SK-N-SH (cell line): ENCODE data around the gene PRR35. TPM values are rescaled to one million over a fixed set of nuclear protein-coding genes. Genes with fewer than 3 reads are reported as not detected.
A peak's percentile ranks its signal among the peaks of the same experiment; 100 is the strongest.

Experiments used
- CTCF ChIA-PET: fragments of 300-600, 350-600 bp; formaldehyde crosslinking; extraction: SDS; loops from one replicate; lab custom pipeline; 2021; lab: Yijun Ruan, JAX
- POLR2A ChIA-PET: fragments of 350-600 bp; sonication (Branson Sonifier 250); formaldehyde crosslinking; extraction: SDS; loops from one replicate; lab custom pipeline; 2020; ENCODE audit warnings: antibody characterized with exemption, inconsistent platforms; lab: Yijun Ruan, JAX
- DNase-seq: peaks from one replicate; pipeline ENCODE4 v3.0.0; 2012
- H2AFZ ChIP-seq: fragments of 200-600 bp; sonication (generic); 2 replicates; pipeline ENCODE4 v1.8.1; 2016; ENCODE audit warnings: antibody characterized with exemption, mild to moderate bottlenecking, low read depth
- H3F3A ChIP-seq: fragments of 200-600 bp; sonication (generic); replicated peaks from 2 replicates; pipeline ENCODE3; 2016; ENCODE audit warnings: antibody characterized with exemption, mild to moderate bottlenecking; ENCODE audit not compliant: insufficient read depth
- H3K27ac ChIP-seq, 2 experiments: fragments of 200-500 bp in 1 of 2; fragments of 200-600 bp in 1 of 2; sonication (Bioruptor generic) in 1 of 2; sonication (generic), shearing (Covaris generic) in 1 of 2; 2 replicates each; pipeline versions ENCODE4 v1.5.1 to v1.6.1; 2014 to 2016; ENCODE audit warnings: low read depth in 2 of 2, inconsistent platforms in 1 of 2, low read length in 1 of 2, mild to moderate bottlenecking in 1 of 2, mixed read lengths in 1 of 2
- H3K27me3 ChIP-seq: fragments of 200-600 bp; sonication (generic), shearing (Covaris generic); 2 replicates; pipeline ENCODE4 v1.6.1; 2016; ENCODE audit warnings: mixed run types; ENCODE audit not compliant: insufficient read depth
- H3K36me3 ChIP-seq, 2 experiments: fragments of 200-500 bp in 1 of 2; fragments of 200-600 bp in 1 of 2; sonication (Bioruptor generic) in 1 of 2; sonication (generic) in 1 of 2; replicated peaks in 1 of 2; 2 replicates each; pipeline versions ENCODE3 to v1.5.1; 2014 to 2016; ENCODE audit warnings: low read length in 1 of 2, mild to moderate bottlenecking in 1 of 2; ENCODE audit not compliant: insufficient read depth in 2 of 2, control insufficient read depth in 1 of 2
- H3K4me1 ChIP-seq, 2 experiments: fragments of 200-500 bp in 1 of 2; fragments of 200-600 bp in 1 of 2; sonication (Bioruptor generic) in 1 of 2; sonication (generic), shearing (Covaris generic) in 1 of 2; 2 replicates each; pipeline versions ENCODE4 v1.5.1 to v1.6.1; 2014 to 2016; ENCODE audit warnings: low read depth in 1 of 2, low read length in 1 of 2, mixed run types in 1 of 2; ENCODE audit not compliant: insufficient read depth in 2 of 2, control insufficient read depth in 1 of 2
- H3K4me2 ChIP-seq: fragments of 200-600 bp; sonication (generic), shearing (Covaris generic); 2 replicates; pipeline ENCODE4 v1.6.1; 2017; ENCODE audit warnings: mixed run types
- H3K4me3 ChIP-seq, 2 experiments: fragments of 200-500 bp in 1 of 2; fragments of 200-600 bp in 1 of 2; sonication (Bioruptor generic) in 1 of 2; sonication (generic), shearing (Covaris generic) in 1 of 2; 2 replicates each; pipeline versions ENCODE4 v1.5.1 to v1.8.1; 2014 to 2016; ENCODE audit warnings: low read depth in 2 of 2, inconsistent platforms in 1 of 2, low read length in 1 of 2, mild to moderate bottlenecking in 1 of 2, mixed read lengths in 1 of 2, moderate library complexity in 1 of 2
- H3K79me2 ChIP-seq: fragments of 200-600 bp; sonication (generic); 2 replicates; pipeline ENCODE4 v1.8.1; 2017; ENCODE audit warnings: mild to moderate bottlenecking; ENCODE audit not compliant: insufficient read depth
- H3K9ac ChIP-seq: fragments of 200-600 bp; sonication (generic); 2 replicates; pipeline ENCODE4 v1.6.1; 2017; ENCODE audit warnings: mixed run types
- H3K9me2 ChIP-seq: fragments of 200-600 bp; sonication (generic); 2 replicates; pipeline ENCODE4 v1.6.1; 2017; ENCODE audit warnings: mixed run types
- H3K9me3 ChIP-seq: fragments of 200-600 bp; sonication (generic); 2 replicates; pipeline ENCODE4 v1.6.1; 2017; ENCODE audit warnings: mixed run types, mild to moderate bottlenecking, moderate library complexity
- H4K20me1 ChIP-seq: fragments of 200-600 bp; sonication (generic); 2 replicates; pipeline ENCODE4 v1.6.1; 2017; ENCODE audit warnings: mild to moderate bottlenecking, mixed run types; ENCODE audit not compliant: insufficient read depth
- CHD2 ChIP-seq: fragments of 150-350 bp; IDR thresholded peaks from 2 replicates; pipeline ENCODE4 v1.6.1; 2018; ENCODE audit warnings: low read length; ENCODE audit not compliant: partially characterized antibody
- CTCF ChIP-seq: fragments of 200-600 bp; sonication (generic); IDR thresholded peaks from 2 replicates; pipeline ENCODE4 v1.6.1; 2017; ENCODE audit warnings: antibody characterized with exemption, mild to moderate bottlenecking, moderate library complexity
- EZH2phosphoT487 ChIP-seq: fragments of 200-600 bp; sonication (generic); IDR thresholded peaks from 2 replicates; pipeline ENCODE4 v1.6.1; 2017; ENCODE audit warnings: low read depth, mixed run types, mild to moderate bottlenecking, antibody characterized with exemption, moderate library complexity, borderline replicate concordance
- FOSL2 ChIP-seq: IDR thresholded peaks from 2 replicates; pipeline ENCODE4 v1.4.0; 2012; ENCODE audit warnings: low read depth, mild to moderate bottlenecking, moderate library complexity, borderline replicate concordance
- FOXM1 ChIP-seq: IDR thresholded peaks from 2 replicates; pipeline ENCODE4 v1.4.0; 2012; ENCODE audit warnings: low read depth, mild to moderate bottlenecking
- GATA2 ChIP-seq: sonication (generic); formaldehyde crosslinking; IDR thresholded peaks from 2 replicates; pipeline ENCODE4 v1.5.0; 2020; ENCODE audit warnings: mild to moderate bottlenecking, missing genetic modification reagents
- IRF3 ChIP-seq: fragments of 150-350 bp; IDR thresholded peaks from 2 replicates; pipeline ENCODE4 v1.6.1; 2016; ENCODE audit warnings: mild to moderate bottlenecking, low read depth, low read length
- JUND ChIP-seq: IDR thresholded peaks from 2 replicates; pipeline ENCODE4 v1.4.0; 2012
- MAX ChIP-seq: IDR thresholded peaks from 2 replicates; pipeline ENCODE4 v1.4.0; 2012; ENCODE audit warnings: low read depth
- MEF2A ChIP-seq: IDR thresholded peaks from 2 replicates; pipeline ENCODE4 v1.4.0; 2012; ENCODE audit warnings: low read depth, borderline replicate concordance
- MXI1 ChIP-seq: IDR thresholded peaks from 2 replicates; pipeline ENCODE4 v1.6.1; 2012; ENCODE audit warnings: mild to moderate bottlenecking, low read depth, low read length, improper control_type of control experiment
- NFIC ChIP-seq: IDR thresholded peaks from 2 replicates; pipeline ENCODE4 v1.4.0; 2012; ENCODE audit warnings: borderline replicate concordance
- POLR2AphosphoS5 ChIP-seq: IDR thresholded peaks from 2 replicates; pipeline ENCODE4 v1.6.1; 2012; ENCODE audit warnings: low read depth, low read length
- RAD21 ChIP-seq: IDR thresholded peaks from 2 replicates; pipeline ENCODE4 v1.6.1; 2012; ENCODE audit warnings: mild to moderate bottlenecking, low read length
- RCOR1 ChIP-seq: fragments of 150-350 bp; IDR thresholded peaks from 2 replicates; pipeline ENCODE4 v1.6.1; 2017; ENCODE audit warnings: antibody characterized with exemption, low read length
- REST ChIP-seq: IDR thresholded peaks from 2 replicates; pipeline ENCODE4 v1.6.1; 2012; ENCODE audit warnings: mild to moderate bottlenecking, low read depth, low read length, moderate library complexity
- SIN3A ChIP-seq: IDR thresholded peaks from 2 replicates; pipeline ENCODE4 v1.6.1; 2012; ENCODE audit warnings: low read depth, mild to moderate bottlenecking, low read length, moderate library complexity, borderline replicate concordance
- TEAD4 ChIP-seq: IDR thresholded peaks from 2 replicates; pipeline ENCODE4 v1.4.0; 2012; ENCODE audit warnings: mild to moderate bottlenecking, borderline replicate concordance; ENCODE audit not compliant: insufficient read depth
- USF2 ChIP-seq: fragments of 150-350 bp; IDR thresholded peaks from 2 replicates; pipeline ENCODE4 v1.6.1; 2017; ENCODE audit warnings: antibody characterized with exemption, low read length, low read depth, borderline replicate concordance
- WGBS: methylation state at CpG from one replicate; pipeline ENCODE4 v1.1.6; 2017; ENCODE audit warnings: low lambda C conversion rate; 5-methylcytosine and 5-hydroxymethylcytosine counted together
- polyA plus RNA-seq, 3 experiments: library from polyadenylated mRNA; depleted of rRNA; stranded (reverse); fragments of >200 nt; gene quantifications; 2 replicates each; pipeline ENCODE4 v1.2.3, GENCODE V29; 2012

Gene PRR35
- polyA plus RNA-seq, 1 of the 3 experiments (the other 2 are of a cell fraction), result not detected

- TF ChIP-seq REST, result no peak
- no peak for TF ChIP-seq MAX
Observed at GRCh38 chr16:576197-576822, 16.1 kb downstream of the PRR35 start (continued).

- H4K20me1 ChIP-seq, result no peaks in the 10 kb centered on the region
- H3K4me3 ChIP-seq, result no peak overlapping the region
- ChIA-PET POLR2A (interaction anchor here (0.7 to 1.0 kb wide), 2 partner anchors 8 to 10 kb away, joined by 3 read pairs; partner anchors contain the start of gene NHLRC4), CTCF (interaction anchor here (0.7 to 1.2 kb wide), 3 partner anchors 8 to 71 kb away, joined by 3 to 4 read pairs (median 3); no protein-coding TSS in a partner anchor)
- DNase-seq, result peak; percentile 52
- no peaks in the 10 kb centered on the region for H3F3A ChIP-seq
- peaks cover 0 to 41% of the 10 kb centered on the region in 2 experiments for H3K36me3 ChIP-seq
- no peak overlapping the region for H3K9ac ChIP-seq
- no peak overlapping the region for H3K27ac ChIP-seq
- H2AFZ ChIP-seq, result no peak overlapping the region
- peaks cover 0 to 4% of the 10 kb centered on the region in 2 experiments; a peak in 1 of 4 replicates for H3K4me1 ChIP-seq
- no peak overlapping the region for H3K4me2 ChIP-seq
- H3K9me3 ChIP-seq, result no peaks in the 10 kb centered on the region
- 85% methylated on average over 8 of the region's 8 CpGs for WGBS
- peaks cover 4% of the 10 kb centered on the region for H3K79me2 ChIP-seq
- no peaks in the 10 kb centered on the region for H3K27me3 ChIP-seq
- H3K9me2 ChIP-seq, result no peaks in the 10 kb centered on the region
- TF ChIP-seq RAD21, result no peak
- TF ChIP-seq MXI1, result no peak
- TF ChIP-seq NFIC, result no peak
- no peak for TF ChIP-seq SIN3A
- TF ChIP-seq IRF3, result no peak
- no peak for TF ChIP-seq USF2
- TF ChIP-seq JUND, result no peak
- TF ChIP-seq CHD2, result no peak
- TF ChIP-seq POLR2AphosphoS5, result no peak
- TF ChIP-seq FOSL2, result no peak
- TF ChIP-seq MEF2A, result no peak
- TF ChIP-seq CTCF, result no peak; the same call in 1 of the 2 replicates
- no peak for TF ChIP-seq GATA2 (CRISPR knock-in tag)
- TF ChIP-seq EZH2phosphoT487, result no peak
- TF ChIP-seq FOXM1, result no peak
- no peak for TF ChIP-seq TEAD4
- no peak for TF ChIP-seq RCOR1
Observed at GRCh38 chr16:576823-577201, 16.6 kb downstream of the PRR35 start.
